GM18867 (cell line): ENCODE data around the gene CRYZL1.

ENCODE experiments used
- ATAC-seq: cut with Tn5 transposase; IDR thresholded peaks from one replicate; pipeline ENCODE4 v1.9.1; 2021; ENCODE audit warnings: mild to moderate bottlenecking, moderate library complexity; ENCODE audit not compliant: unreplicated experiment

CRYZL1 gene

DNA sequence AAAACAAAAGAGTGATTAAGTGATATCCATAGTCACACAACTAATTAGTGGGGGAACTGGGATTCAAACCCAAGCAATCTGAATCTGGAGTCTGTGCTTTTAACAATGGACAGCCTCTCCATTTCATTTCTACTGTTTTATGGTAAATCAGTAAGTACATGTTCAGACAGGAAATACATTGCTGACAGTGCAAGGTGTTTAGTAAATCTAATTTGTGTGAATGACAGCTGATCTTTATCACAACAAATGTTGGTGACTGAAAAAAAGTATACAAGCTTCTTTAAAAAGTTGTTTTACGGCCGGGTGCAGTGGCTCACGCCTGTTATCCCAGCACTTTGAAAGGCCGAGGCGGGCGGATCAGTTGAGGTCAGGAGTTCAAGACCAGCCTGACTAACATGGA, 73.6 kb downstream of the CRYZL1 start:
- ATAC-seq: no peak

DNA sequence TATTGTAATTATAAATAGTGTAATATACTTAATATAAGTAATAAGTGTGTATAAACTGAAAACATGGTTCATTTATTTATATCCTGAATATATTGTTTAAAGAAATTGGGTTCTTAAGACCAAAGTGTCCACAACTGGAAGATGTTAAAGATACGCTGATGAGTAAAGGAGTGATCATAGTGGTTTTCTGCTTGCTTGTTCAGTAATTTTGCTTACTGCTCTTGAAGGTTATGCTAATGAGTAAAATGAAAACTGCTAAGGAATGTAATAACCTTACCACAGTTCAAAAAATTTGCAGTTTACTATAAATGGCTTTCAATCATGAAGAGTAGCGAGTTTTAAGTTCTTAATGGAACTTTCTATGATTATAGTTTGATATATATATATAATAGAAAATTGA, 75.0 kb downstream of the CRYZL1 start:
- no peak for ATAC-seq

DNA sequence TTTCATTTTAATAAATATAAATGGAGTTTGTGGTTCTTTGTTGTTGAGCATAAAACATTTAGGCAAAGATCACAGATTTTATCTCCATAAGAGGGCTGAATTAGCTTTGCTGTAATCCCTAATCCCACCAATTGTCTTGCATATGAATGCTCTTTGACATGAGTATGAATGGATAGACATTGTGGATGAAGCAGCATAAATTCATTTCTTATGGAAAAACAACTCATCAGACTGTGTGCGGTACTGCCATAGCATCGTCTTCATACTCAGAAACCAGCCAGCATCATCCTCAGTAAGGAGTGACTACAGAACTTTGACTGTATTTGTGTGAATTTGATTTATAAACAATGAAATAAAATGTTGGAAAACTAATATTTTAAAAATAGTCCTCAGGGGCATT, 79.2 kb downstream of the CRYZL1 start:
- ATAC-seq: no peak

- no peak for ATAC-seq
Observed at GRCh38 chr21:33561373-33561772, 80.2 kb downstream of the CRYZL1 start.

DNA sequence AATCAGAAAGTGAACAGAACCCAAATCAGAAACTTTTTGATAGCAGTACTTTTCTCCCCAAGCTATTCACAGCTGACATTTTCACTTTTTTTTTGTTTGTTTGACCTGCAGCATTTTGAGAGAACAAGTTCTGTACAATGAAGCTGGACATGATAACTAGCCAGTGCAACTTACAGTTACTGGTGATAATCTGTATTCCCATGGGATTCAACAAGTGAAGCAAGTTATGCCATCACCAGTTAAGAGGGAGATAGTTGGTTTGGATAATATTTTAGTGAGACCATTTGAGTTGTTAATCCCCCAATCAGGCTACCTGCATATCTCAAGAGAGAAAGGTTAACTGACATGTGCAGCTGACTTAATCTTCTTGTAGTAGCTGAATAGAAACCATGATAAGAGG, 80.6 kb downstream of the CRYZL1 start:
- ATAC-seq: no peak

DNA sequence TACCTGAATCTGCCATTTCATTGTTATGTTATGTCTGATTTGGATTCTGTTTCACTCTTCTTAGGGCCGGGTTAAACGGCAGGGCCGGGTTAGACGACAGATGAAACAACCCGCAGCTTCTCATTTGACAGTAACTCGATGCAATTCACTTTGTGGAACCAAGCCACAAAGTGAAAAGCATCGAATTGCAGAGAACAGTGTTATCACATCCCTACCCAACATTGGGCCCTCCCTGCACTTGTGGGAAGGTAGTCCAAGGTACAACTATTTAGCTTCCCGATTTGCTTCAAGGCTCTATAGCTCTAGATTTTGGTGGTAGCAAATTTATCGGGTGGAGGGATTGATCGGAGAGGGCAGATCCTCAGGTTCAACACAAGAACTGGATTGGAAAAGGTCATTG, 81.7 kb downstream of the CRYZL1 start:
- ATAC-seq: no peak

DNA sequence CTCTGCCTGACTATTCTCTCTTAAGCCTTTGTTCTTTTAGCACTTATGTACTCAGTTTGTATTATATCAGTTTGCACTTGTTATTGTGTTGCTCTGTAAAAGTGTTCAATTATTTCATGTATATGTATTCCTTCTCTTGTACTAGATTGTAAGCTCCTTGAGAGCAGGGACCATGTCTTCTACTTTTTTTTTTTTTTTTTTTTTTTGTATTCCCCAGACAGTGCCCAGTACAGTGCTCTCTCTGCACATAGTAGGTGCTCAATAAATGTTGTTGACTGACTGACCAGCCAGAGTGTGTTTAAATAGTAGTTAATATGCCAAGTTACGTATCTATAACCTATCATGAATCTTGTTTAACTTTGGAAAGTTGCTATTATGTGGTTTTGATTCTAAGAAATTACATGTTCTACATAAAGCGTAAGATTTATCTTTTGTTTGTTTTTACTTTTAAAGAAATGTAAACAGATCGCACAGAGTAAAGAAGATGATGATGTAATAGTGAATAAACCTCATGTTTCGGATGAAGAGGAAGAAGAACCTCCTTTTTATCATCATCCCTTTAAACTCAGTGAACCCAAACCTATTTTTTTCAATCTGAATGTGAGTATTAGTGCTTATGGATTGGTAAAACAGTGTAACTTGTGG, 82.6 kb downstream of the CRYZL1 start:
- ATAC-seq: no peak

GRCh38 chr21:33557447-33557846, 84.1 kb downstream of the CRYZL1 start:
- ATAC-seq: no peak

DNA sequence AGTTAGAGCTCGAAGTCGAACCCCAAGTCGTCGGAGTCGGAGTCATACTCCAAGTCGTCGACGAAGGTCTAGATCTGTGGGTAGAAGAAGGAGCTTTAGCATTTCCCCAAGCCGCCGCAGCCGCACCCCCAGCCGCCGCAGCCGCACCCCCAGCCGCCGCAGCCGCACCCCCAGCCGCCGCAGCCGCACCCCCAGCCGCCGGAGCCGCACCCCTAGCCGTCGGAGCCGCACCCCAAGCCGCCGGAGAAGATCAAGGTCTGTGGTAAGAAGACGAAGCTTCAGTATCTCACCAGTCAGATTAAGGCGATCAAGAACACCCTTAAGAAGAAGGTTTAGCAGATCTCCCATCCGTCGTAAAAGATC, 86.6 kb downstream of the CRYZL1 start:
- ATAC-seq: no peak

DNA sequence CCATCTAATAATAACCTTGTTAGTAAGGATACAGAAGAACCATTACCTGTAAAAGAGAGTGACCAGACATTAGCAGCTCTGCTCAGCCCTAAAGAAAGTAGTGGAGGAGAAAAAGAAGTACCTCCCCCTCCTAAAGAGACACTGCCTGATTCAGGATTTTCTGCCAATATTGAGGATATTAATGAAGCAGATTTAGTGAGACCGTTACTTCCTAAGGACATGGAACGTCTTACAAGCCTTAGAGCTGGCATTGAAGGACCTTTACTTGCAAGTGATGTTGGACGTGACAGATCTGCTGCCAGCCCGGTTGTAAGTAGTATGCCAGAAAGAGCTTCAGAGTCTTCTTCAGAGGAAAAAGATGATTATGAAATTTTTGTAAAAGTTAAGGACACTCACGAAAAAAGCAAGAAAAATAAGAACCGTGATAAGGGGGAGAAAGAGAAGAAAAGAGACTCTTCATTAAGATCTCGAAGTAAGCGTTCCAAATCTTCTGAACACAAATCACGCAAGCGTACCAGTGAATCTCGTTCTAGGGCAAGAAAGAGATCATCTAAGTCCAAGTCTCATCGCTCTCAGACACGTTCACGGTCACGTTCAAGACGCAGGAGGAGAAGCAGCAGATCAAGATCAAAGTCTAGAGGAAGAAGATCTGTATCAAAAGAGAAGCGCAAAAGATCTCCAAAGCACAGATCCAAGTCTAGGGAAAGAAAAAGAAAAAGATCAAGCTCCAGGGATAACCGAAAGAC, 87.1 kb downstream of the CRYZL1 start:
- ATAC-seq: no peak

GRCh38 chr21:33552999-33553598, 88.4 kb downstream of the CRYZL1 start:
- ATAC-seq: no peak

DNA sequence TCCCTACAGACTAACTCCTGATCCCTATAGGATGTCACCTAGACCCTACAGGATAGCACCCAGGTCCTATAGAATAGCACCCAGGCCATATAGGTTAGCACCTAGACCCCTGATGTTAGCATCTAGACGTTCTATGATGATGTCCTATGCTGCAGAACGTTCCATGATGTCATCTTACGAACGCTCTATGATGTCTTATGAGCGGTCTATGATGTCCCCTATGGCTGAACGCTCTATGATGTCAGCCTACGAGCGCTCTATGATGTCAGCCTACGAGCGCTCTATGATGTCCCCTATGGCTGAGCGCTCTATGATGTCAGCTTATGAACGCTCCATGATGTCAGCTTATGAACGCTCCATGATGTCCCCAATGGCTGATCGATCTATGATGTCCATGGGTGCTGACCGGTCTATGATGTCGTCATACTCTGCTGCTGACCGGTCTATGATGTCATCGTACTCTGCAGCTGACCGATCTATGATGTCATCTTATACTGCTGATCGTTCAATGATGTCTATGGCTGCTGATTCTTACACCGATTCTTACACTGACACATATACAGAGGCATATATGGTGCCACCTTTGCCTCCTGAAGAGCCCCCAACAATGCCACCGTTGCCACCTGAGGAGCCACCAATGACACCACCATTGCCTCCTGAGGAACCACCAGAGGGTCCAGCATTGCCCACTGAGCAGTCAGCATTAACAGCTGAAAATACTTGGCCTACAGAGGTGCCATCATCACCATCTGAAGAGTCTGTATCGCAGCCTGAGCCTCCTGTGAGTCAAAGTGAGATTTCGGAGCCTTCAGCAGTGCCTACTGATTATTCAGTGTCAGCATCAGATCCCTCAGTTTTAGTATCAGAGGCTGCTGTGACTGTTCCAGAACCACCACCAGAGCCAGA, 89.2 kb downstream of the CRYZL1 start:
- no peak for ATAC-seq

GRCh38 chr21:33551664-33552063, 89.9 kb downstream of the CRYZL1 start:
- ATAC-seq: no peak

- no peak for ATAC-seq
Observed at GRCh38 chr21:33550772-33551660, 90.5 kb downstream of the CRYZL1 start.

GRCh38 chr21:33549848-33550771, 91.4 kb downstream of the CRYZL1 start:
- no peak for ATAC-seq

GRCh38 chr21:33546086-33546485, 95.5 kb downstream of the CRYZL1 start:
- ATAC-seq: no peak

GRCh38 chr21:33544451-33545195, 96.9 kb downstream of the CRYZL1 start:
- no peak for ATAC-seq

DNA sequence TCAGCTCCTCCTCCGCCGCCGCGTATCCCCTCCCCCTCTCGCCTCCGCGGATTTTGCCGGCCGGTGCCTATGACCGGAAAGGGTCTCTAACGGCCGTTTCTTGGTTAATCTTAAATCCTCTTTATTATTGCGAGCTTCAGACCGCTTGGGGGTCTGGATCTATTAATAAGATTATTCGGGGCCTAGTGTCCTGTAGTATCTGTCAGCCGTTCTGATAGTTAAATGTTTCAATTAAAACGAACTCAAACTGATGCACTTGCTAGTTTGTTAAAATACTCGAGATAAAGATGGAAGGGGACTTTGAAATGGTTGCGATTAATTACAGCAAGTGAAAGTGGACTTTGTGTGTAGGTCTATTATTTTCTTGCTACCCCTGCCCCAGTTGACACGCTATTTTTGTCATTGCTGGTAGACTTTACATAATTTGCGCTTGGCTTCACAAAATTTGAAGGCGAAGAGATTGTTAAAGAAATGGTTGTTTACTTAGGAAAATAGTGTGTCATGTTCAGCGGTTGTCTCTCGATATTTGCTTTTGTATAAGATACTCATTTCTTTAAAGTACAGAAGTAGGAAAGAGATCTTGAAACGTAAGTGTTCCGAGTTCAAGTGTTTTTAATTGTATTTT, 97.9 kb downstream of the CRYZL1 start:
- no peak for ATAC-seq
